Stimulated activated CD4-positive, alpha-beta T cell treated with anti-CD3 and anti-CD28 coated beads, Interleukin-2, amount 100 ng/mL, for 24 hours (primary cell): ENCODE data around the gene SLFN5.
"Not testable (repeated sequence)": the region's sequence is repeated elsewhere in the genome, so short reads cannot be mapped to it uniquely, and the experiment has no call there.

Source experiments
- DNase-seq, 2 donors: peaks; one replicate each; pipeline ENCODE4 v3.0.0-alpha.2; 2020

Gene SLFN5

GRCh38 chr17:35243561-35244340, 879 bp downstream of the SLFN5 start:
- peak; percentile 58 to 60 for DNase-seq

DNA sequence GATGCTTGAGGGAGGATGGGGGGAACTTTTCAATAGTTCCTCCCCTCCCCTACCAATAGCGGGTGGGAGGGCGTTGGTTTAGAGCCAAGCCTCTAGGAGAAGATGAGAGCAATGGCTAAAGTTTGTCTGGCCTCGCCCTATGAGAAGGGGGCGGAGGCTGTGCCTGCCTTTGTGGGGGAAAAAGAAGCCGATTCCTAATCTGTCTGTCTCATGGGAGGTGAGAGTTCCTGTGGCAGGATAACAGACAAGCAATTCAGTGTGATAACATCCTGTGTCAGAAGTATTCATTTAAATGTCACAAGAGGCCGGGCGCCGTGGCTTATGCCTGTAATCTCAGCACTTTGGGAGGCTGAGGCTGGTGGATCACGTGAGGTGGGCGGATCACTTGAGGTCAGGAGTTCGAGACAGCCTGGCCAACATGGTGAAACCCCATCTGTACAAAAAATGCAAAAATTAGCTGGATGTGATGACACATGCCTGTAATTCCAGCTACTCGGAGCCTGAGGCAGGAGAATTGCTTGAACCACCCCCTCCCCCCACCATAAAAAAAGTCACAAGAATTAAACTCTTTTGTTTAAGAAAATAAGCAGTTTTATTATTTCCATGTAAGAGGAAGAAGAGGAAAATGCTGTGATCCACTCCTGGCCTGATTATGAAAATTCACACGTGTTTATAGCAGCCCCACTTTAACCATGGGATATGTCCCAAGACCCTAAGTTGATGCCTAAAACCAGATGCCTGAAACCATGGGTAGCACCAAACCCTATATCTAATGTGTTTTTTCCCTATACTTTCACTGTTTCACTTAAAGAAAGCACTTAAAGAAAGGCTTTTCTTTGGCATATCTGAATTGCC, 1.7 kb downstream of the SLFN5 start:
- peak; percentile 89 to 90 for DNase-seq

DNA sequence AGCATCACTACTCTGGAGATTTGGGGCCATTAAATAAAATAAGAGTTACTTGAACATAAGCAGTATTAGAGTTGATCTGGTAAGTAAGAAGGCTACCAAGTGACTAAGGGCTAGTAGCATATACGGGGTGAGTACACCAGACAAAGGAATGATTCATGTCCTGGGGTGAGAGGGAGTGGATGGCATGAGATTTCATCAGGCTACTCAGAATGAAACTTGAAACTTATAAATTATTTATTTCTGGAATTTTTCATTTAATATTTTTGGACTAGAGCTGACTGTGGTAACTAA, 2.3 kb downstream of the SLFN5 start:
- peak in 1 of 2 donors; percentile 31 for DNase-seq

DNA sequence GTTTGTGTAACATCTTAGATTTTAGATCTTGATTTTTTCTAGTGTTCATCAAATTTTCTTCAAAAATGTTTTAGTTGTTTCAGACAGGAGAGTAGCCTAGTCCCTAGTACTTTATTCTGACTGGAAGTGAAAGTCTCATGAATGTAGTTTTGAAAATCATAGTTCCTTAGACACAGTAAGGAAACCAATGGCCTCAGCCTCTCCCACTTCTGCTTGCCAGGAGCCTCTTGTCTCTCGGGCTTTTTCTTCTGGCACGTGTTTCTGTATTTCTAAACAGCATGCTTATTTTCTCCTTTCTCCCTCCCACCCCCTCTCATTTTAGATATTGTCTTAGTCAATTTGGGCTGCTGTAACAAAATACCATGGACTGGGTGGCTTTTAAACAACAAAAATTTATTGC, 9.8 kb downstream of the SLFN5 start:
- DNase-seq: no peak

DNA sequence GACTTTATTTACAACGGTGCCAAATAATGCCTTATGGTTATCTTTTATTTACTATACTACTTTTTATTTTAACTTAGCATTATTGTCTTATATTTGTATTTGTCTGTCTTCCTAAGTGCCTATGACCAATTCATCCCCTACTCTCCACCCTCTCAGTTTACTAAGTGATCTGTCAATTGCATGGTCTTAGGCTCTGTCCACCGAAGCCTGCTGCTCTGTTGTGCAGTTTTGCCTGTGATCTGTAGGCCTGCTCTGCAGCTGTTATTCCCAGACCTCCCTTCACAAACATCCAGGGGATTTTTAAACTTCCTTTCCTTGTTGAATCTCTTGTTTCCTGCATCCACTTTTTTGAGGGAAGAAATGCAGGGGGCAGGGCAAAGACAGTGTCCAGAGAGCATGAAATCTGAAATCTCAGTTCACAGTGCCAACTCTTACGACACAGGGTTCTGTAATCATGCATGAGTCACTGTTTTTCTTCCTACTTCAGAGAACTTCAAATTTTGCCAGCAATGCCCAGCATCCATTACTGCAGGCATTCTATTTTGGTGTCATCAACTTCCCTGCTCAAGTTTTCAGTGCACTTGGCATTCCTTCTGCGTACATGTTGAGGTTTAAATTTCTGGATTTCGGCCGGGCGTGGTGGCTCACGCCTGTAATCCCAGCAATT, 11.4 kb downstream of the SLFN5 start:
- no peak for DNase-seq

DNA sequence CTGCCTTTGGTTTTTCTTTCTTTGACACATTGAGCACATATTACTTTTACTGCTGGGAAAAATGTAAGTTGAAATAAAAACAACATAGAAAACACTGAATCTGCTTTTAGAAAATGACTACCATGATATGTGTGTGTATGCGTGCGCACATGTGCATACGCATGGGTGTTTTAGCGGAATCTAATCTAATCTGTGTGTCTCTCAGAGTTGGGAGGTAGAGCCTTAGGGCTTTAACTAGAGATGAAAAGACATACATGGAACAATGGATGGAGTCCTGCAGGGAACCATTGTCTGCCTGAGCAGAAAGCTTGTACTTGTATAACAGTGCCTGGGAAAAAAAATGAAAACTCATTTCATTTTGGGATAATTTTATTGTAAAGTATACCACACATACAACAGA, 12.4 kb downstream of the SLFN5 start:
- DNase-seq: no peak

- no peak for DNase-seq
These were observed 13.8 kb downstream of the SLFN5 start for GRCh38 chr17:35256629-35257028.

- no peak for DNase-seq
These were observed 14.4 kb downstream of the SLFN5 start for GRCh38 chr17:35257208-35257659.

- DNase-seq: no peak
These were observed 16.1 kb downstream of the SLFN5 start for GRCh38 chr17:35259001-35259400.

DNA sequence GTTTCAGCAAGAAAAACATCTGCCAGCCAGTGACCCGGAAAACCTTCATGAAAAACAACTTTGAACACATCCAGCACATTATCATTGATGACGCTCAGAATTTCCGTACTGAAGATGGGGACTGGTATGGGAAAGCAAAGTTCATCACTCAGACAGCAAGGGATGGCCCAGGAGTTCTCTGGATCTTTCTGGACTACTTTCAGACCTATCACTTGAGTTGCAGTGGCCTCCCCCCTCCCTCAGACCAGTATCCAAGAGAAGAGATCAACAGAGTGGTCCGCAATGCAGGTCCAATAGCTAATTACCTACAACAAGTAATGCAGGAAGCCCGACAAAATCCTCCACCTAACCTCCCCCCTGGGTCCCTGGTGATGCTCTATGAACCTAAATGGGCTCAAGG, 22.2 kb downstream of the SLFN5 start:
- no peak for DNase-seq

DNA sequence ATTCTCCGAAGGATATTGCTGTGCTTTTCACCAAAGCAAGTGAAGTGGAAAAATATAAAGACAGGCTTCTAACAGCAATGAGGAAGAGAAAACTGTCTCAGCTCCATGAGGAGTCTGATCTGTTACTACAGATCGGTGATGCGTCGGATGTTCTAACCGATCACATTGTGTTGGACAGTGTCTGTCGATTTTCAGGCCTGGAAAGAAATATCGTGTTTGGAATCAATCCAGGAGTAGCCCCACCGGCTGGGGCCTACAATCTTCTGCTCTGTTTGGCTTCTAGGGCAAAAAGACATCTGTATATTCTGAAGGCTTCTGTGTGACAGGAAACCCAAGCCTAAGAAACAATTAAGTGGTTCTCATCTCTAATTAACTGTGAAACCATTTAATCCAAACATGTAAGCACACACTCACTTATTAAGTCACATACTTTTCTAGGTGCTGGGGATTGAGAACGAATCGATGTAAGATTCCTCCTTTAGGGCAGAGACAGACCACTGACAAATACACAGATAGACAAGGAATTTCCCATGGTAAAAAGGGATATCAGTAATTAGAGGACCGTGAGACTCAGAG, 22.8 kb downstream of the SLFN5 start:
- DNase-seq: no peak

GRCh38 chr17:35274167-35275066, 31.5 kb downstream of the SLFN5 start:
- DNase-seq: not testable (repeated sequence)

- not testable (repeated sequence) for DNase-seq
These were observed 35.6 kb downstream of the SLFN5 start for GRCh38 chr17:35278454-35278853.

DNA sequence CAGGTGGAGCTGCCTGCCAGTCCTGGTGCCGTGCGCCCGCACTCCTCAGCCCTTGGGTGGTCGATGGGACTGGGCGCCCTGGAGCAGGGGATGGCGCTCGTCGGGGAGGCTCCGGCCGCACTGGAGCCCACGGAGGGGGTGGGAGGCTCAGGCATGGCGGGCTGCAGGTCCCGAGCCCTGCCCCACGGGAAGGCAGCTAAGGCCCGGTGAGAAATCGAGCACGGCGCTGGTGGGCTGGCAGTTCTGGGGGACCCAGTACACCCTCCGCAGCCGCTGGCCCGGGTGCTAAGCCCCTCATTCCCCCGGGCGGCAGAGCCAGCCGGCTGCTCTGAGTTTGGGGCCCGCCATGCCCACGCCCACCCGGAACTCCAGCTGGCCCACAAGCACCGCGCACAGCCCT, 36.0 kb downstream of the SLFN5 start:
- not testable (repeated sequence) for DNase-seq

DNA sequence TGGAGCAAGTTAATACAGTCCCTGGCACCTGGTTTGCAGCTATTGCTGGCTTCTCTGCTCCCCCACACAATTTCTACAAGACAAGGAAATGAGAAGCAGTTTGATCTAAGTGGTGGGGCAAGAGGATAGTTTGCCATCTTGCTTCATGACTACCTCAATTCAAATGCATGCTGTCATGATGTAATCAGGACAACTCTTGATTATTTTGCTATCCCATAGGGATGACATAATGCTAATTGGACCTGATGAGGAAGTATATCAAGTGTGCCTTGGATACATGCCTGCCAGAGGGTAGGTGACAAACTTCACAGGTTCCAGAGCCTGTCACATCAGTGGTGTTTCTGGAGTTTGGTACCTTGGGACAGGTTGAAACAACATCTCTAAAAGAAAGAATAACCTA, 40.9 kb downstream of the SLFN5 start:
- DNase-seq: no peak

DNA sequence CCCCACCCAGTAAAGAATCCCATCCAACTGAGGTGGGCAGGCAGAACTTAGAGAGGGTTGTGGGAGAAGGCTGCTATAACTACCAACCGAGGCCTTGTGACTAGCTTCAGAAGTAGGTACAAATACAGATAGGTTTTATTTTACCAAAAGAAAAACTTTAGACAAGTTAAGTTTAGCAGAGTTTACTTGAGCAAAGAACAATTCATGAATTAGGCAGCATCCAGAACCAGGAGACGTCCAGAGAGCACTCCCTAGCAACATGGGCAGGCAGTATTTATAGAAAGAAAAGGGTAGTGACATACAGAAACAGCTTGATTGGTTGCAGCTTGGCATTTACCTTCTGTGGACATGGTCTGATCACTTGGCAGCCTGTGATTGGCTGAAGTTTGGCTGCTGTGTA, 42.1 kb downstream of the SLFN5 start:
- DNase-seq: no peak

- DNase-seq: no peak
These were observed 43.4 kb downstream of the SLFN5 start for GRCh38 chr17:35286120-35286781.

DNA sequence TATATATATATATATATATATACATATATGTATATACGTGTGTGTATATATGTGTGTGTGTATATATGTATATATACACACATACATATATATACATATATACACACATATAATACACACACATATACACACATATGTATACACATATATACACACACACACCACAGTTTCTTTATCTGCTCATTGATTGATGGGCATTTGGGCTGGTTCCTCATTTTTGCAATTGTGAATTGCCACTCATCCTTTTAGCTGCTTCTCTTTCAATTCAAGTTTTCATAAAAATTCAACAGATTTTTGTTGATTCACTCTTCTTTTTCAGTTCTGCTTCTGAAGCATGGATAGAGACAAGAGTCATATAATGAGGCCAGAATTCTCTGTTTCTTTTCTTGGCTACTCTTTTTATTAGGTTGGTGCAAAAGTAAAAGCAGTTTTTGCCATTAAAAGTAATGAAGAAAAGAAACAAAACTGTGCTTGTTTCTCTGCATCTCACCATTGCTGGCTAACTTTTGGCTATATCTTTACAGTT, 44.5 kb downstream of the SLFN5 start:
- DNase-seq: no peak

DNA sequence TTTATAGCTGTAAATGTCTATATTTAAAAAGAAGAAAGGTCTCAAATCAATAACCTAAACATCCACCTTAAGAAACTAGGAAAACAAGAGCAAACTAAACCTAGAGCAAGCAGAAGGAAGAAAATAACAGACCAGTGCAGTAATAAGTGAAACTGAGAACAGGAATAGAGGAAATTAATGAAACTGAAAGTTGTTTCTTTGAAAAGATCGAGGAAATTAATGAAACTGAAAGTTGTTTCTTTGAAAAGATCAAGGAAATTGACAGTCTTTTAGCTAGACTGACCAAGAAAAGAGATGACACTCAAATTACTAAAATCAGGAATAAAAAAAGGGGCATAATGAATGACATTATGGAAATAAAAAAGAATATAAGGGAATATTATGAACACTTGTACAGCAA, 46.4 kb downstream of the SLFN5 start:
- DNase-seq: no peak

DNA sequence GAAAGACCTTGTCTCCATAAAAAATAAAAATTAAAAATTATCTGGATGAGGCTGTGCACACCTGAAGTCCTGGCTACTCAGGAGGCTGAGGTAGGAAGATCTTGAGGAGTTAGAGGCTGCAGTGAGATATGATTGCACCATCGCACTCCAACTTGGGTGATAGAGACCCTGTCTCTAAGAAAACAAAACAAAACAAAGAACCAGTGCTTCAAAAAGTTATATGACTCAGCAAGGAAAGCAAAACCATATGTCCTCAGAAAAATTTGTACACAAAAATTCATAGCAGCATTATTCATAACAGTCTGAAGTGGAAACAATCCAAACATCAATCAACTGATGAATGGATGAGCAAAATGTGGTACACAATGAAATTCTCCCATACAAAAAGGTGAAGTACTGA, 48.9 kb downstream of the SLFN5 start:
- no peak for DNase-seq

GRCh38 chr17:35293151-35293847, 50.4 kb downstream of the SLFN5 start:
- no peak for DNase-seq
